HG03196 (cell line): ENCODE results near the gene CNBD2.
"Not testable (repeated sequence)": the region's sequence is repeated elsewhere in the genome, so short reads cannot be mapped to it uniquely, and the experiment has no call there.

ENCODE experiments used
- ATAC-seq: cut with Tn5 transposase; IDR thresholded peaks from one replicate; pipeline ENCODE4 v1.9.1; 2021; ENCODE audit not compliant: unreplicated experiment

CNBD2 gene

GRCh38 chr20:35967979-35968640 is at the start of gene CNBD2:
TSS of gene CNBD2 (plus strand) at chr20:35968590. CDS start at chr20:35968763, 173 bp downstream.
- no peak for ATAC-seq

GRCh38 chr20:35920523-35920922 is 47.9 kb upstream of the CNBD2 start:
- ATAC-seq: no peak

- no peak for ATAC-seq
Observed at GRCh38 chr20:35929301-35929700, 39.1 kb upstream of the CNBD2 start.

- no peak for ATAC-seq
Observed at GRCh38 chr20:35934050-35934449, 34.3 kb upstream of the CNBD2 start.

GRCh38 chr20:35939264-35939663 is 29.1 kb upstream of the CNBD2 start:
- ATAC-seq: no peak

GRCh38 chr20:35941620-35942019 is 26.8 kb upstream of the CNBD2 start:
- ATAC-seq: no peak

- ATAC-seq: no peak
Observed at GRCh38 chr20:35942243-35942642, 26.1 kb upstream of the CNBD2 start.

- no peak for ATAC-seq
Observed at GRCh38 chr20:35947489-35947888, 20.9 kb upstream of the CNBD2 start.

- ATAC-seq: no peak
Observed at GRCh38 chr20:35947907-35948306, 20.5 kb upstream of the CNBD2 start.

- ATAC-seq: no peak
Observed at GRCh38 chr20:35950093-35950492, 18.3 kb upstream of the CNBD2 start.

- ATAC-seq: not testable (repeated sequence)
Observed at GRCh38 chr20:35952080-35952479, 16.3 kb upstream of the CNBD2 start.

GRCh38 chr20:35952480-35953386 is 15.7 kb upstream of the CNBD2 start:
- no peak for ATAC-seq

GRCh38 chr20:35953387-35954199 is 14.8 kb upstream of the CNBD2 start:
- peak; percentile 20 for ATAC-seq

- ATAC-seq: peak; percentile 88
Observed at GRCh38 chr20:35954200-35954906, 14.0 kb upstream of the CNBD2 start, which contains the start of gene SCAND1. TSS of gene SCAND1 (minus strand) at chr20:35954502. CDS start at chr20:35954284, 218 bp downstream.

- no peak for ATAC-seq
Observed at GRCh38 chr20:35954907-35955251, 13.5 kb upstream of the CNBD2 start.

- ATAC-seq: no peak
Observed at GRCh38 chr20:35956616-35957015, 11.8 kb upstream of the CNBD2 start.

- not testable (repeated sequence) for ATAC-seq
Observed at GRCh38 chr20:35959291-35959690, 9.1 kb upstream of the CNBD2 start.

GRCh38 chr20:35963878-35964277 is 4.5 kb upstream of the CNBD2 start:
- ATAC-seq: no peak

- no peak for ATAC-seq
Observed at GRCh38 chr20:35968930-35969329, 540 bp downstream of the CNBD2 start.

- ATAC-seq: no peak
Observed at GRCh38 chr20:35971981-35972380, 3.6 kb downstream of the CNBD2 start.

GRCh38 chr20:35972462-35972861 is 4.1 kb downstream of the CNBD2 start:
- no peak for ATAC-seq
